GM21723 (cell line): ENCODE data around the gene DGAT2L6.
"Not testable (repeated sequence)": the region's sequence is repeated elsewhere in the genome, so short reads cannot be mapped to it uniquely, and the experiment has no call there.

ENCODE experiments used
- ATAC-seq: cut with Tn5 transposase; IDR thresholded peaks from one replicate; pipeline ENCODE4 v1.9.1; 2021; ENCODE audit warnings: mild to moderate bottlenecking, moderate library complexity; ENCODE audit not compliant: unreplicated experiment

The DGAT2L6 gene

DNA sequence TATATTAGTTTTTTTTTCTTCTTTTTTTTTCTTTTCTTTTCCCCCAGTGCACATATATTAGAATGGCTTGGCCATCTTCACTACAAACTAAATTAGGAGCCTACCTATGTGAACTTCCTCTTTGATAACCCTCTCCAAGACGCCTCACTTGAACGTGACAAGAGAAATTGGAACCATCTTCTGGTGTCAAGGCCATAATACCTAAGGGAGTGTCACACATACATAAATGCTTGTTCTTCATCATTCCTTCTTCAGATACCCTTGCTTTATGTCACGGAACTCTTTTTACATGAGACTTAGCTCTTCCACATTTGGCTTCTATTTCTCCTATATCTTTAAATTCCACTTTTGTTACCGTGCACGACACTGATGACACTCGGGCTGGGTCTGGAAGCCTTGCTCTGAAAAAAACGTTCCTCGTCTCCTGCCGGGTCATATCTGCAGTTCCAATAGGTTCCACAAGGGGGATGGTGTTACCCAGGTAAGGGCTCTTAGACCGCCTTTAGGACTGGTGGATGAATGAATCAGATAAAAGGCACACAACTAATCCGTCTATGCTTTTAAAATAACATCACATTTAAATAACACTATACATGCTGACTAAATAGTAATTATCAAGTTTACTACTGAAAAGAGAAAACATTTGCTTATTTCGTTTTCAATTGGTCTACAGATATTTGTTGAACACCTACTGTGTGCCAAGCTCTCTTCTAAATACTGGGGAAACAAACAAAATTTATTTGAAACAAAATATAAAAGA lies 19.9 kb downstream of the DGAT2L6 start:
- ATAC-seq: peak; percentile 86

DNA sequence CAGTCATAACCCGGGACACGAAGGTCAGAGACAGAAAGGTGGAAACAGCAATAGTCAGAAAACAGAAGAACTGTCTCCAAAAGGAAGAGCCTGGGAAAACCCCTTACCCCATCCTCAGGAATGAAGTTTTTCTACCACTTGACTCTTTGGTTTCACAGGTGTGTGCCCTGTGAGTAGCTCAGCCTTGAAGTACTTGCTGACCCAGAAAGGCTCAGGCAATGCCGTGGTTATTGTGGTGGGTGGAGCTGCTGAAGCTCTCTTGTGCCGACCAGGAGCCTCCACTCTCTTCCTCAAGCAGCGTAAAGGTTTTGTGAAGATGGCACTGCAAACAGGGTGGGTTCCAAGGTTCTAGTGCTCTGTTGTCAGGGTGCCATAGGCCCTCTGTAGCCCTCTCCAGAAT lies 24.4 kb downstream of the DGAT2L6 start:
- no peak for ATAC-seq

- no peak for ATAC-seq
Observed at GRCh38 chrX:70208479-70208878, 31.2 kb downstream of the DGAT2L6 start.

GRCh38 chrX:70209570-70209969 lies 32.3 kb downstream of the DGAT2L6 start:
- not testable (repeated sequence) for ATAC-seq

- no peak for ATAC-seq
Observed at GRCh38 chrX:70219938-70220764, 42.9 kb downstream of the DGAT2L6 start.

- no peak for ATAC-seq
Observed at GRCh38 chrX:70226048-70226447, 48.8 kb downstream of the DGAT2L6 start.

GRCh38 chrX:70226687-70227086 lies 49.4 kb downstream of the DGAT2L6 start:
- no peak for ATAC-seq

- ATAC-seq: no peak
Observed at GRCh38 chrX:70231666-70232065, 54.4 kb downstream of the DGAT2L6 start.

- no peak for ATAC-seq
Observed at GRCh38 chrX:70234355-70234754, 57.1 kb downstream of the DGAT2L6 start, which contains the start of gene AWAT1. Gene AWAT1, plus strand, starts transcription at chrX:70234655. Its CDS starts 41 bp downstream, at chrX:70234696.

DNA sequence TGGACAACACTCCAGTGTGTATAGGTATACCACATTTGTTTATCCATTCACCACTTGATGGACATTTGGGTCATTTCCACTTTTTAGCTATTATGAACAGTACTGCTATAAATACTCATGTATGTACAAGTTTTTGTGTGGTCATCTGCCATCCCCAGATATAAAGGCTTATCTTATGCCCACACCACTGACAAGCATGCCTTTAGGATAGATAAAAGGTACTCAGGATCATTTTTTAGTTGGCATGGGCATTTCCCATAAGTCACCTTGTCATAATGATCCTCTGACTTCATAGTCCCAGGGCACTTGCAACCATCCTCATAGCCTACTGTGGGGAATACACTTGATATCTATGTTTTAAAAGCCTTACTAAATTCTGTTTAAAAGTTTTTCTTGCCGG lies 63.5 kb downstream of the DGAT2L6 start:
- no peak for ATAC-seq

DNA sequence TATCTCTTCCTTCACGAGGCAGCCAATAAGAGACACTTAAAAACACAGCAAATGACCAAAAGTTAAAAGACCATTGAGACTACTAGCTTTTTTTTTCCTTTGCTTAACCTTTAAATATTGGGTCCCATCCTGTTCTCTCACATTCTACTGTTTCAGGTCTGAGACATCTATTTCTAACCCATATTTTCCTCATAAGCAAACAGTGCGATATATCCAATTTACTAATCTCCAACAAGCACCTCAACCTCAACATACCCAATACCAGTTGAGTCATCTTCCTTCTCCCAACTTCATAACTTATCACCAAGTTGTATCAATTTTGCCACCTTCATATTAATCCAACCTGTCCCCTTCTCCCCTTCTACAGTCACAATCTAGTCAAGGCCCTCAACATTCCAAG lies 64.2 kb downstream of the DGAT2L6 start:
- ATAC-seq: no peak

GRCh38 chrX:70243601-70244000 lies 66.3 kb downstream of the DGAT2L6 start:
- not testable (repeated sequence) for ATAC-seq

DNA sequence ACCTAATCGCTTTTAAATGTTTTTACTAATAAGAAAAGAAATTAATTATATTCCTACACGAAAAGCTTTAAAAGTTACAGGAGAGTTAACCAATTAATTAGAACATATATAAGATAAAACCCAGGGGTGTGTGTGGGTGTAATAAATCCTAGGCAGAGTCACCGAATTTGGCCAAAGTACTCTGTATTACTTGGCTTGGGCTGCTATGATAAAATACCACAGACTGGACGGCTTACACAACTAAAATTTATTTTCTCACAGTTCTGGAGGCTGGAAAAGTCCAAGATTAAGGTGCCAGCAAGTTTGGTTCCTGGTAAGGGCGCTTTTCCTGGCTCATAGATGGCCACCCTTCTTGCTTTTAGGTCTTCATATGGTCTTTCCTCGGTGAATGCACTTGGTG lies 67.6 kb downstream of the DGAT2L6 start:
- ATAC-seq: no peak

- ATAC-seq: no peak
Observed at GRCh38 chrX:70247252-70247651, 70.0 kb downstream of the DGAT2L6 start.

- ATAC-seq: no peak
Observed at GRCh38 chrX:70252491-70252890, 75.2 kb downstream of the DGAT2L6 start.

GRCh38 chrX:70253377-70254062 lies 76.2 kb downstream of the DGAT2L6 start:
- ATAC-seq: no peak

GRCh38 chrX:70254063-70254400 lies 76.7 kb downstream of the DGAT2L6 start:
- no peak for ATAC-seq

- ATAC-seq: no peak
Observed at GRCh38 chrX:70254909-70255308, 77.6 kb downstream of the DGAT2L6 start.
